Endothelial cell of umbilical vein (primary cell): ENCODE results near the gene FAM167B. TPM values are rescaled to one million over a fixed set of nuclear protein-coding genes. Genes with fewer than 3 reads are reported as not detected.

Experiments used
- BruUV-seq: library from RNA; stranded (reverse); fragments of 400-500 nt; replicated peaks from 2 replicates; lab custom pipeline; 2021; lab: Mats Ljungman, UMichigan
- CTCF ChIA-PET: fragments of 300-600, 350-600 bp; sonication (Branson Sonifier 250); formaldehyde crosslinking; loops from one replicate; lab custom pipeline; 2021; ENCODE audit warnings: antibody characterized with exemption, inconsistent platforms; lab: Charles Lee
- POLR2A ChIA-PET: fragments of 300-600, 350-600 bp; sonication (Branson Sonifier 250); formaldehyde crosslinking; loops from one replicate; lab custom pipeline; 2021; ENCODE audit warnings: antibody characterized with exemption, inconsistent platforms; lab: Charles Lee
- DNase-seq: peaks from one replicate; pipeline ENCODE4 v3.0.0-alpha.2; 2011; ENCODE audit warnings: low read depth, low spot score
- FAIRE-seq: peaks from 2 replicates; lab custom pipeline; 2011; peaks lifted over from hg19 to GRCh38; lab: Jason Lieb, UNC
- H2AFZ ChIP-seq: 2 replicates; pipeline ENCODE4 v1.6.0; 2012; ENCODE audit warnings: low read depth, low read length, control low read depth, inconsistent platforms
- H3K27ac ChIP-seq: 2 replicates; pipeline ENCODE4 v1.5.1; 2011; ENCODE audit warnings: low read depth, mild to moderate bottlenecking, control low read depth, low read length, moderate library complexity; ENCODE audit not compliant: insufficient read depth
- H3K27me3 ChIP-seq, 2 experiments: 2 replicates each; pipeline versions ENCODE4 v1.6.0 to v1.6.1; 2011; ENCODE audit warnings: low read length in 2 of 2, mixed read lengths in 1 of 2; ENCODE audit not compliant: control insufficient read depth in 2 of 2, insufficient read depth in 2 of 2
- H3K36me3 ChIP-seq, 2 experiments: 2 replicates in 1 of 2; 3 replicates in 1 of 2; pipeline ENCODE4 v1.5.1; 2011; ENCODE audit warnings: low read length in 2 of 2, mild to moderate bottlenecking in 1 of 2, moderate library complexity in 1 of 2; ENCODE audit not compliant: control insufficient read depth in 2 of 2, insufficient read depth in 2 of 2; ENCODE audit errors: extremely low read depth in 1 of 2
- H3K4me1 ChIP-seq: 3 replicates; pipeline ENCODE4 v1.5.1; 2011; ENCODE audit warnings: mild to moderate bottlenecking, low read length; ENCODE audit not compliant: control insufficient read depth, insufficient read depth; ENCODE audit errors: extremely low read depth
- H3K4me2 ChIP-seq: 2 replicates; pipeline ENCODE4 v1.6.1; 2011; ENCODE audit warnings: low read length, control low read depth, mixed read lengths; ENCODE audit not compliant: insufficient read depth
- H3K4me3 ChIP-seq, 3 experiments: fragments of 200-600 bp in 1 of 3; sonication (generic), shearing (Covaris generic) in 1 of 3; replicated peaks in 1 of 3; 2 replicates each; pipeline ENCODE4 v1.5.1; 2011 to 2016; ENCODE audit warnings: control low read depth in 3 of 3, low read length in 3 of 3, mild to moderate bottlenecking in 2 of 3, inconsistent platforms in 1 of 3, low read depth in 1 of 3, moderate library complexity in 1 of 3; ENCODE audit not compliant: insufficient read depth in 1 of 3
- H3K79me2 ChIP-seq: 2 replicates; pipeline ENCODE4 v1.6.0; 2012; ENCODE audit warnings: low read length, inconsistent platforms; ENCODE audit not compliant: control insufficient read depth, insufficient read depth
- H3K9ac ChIP-seq: replicated peaks from 2 replicates; pipeline ENCODE3; 2011; ENCODE audit warnings: low read length, control low read depth; ENCODE audit not compliant: insufficient read depth; ENCODE audit errors: extremely low read depth
- H3K9me1 ChIP-seq: replicated peaks from 3 replicates; pipeline ENCODE4 v1.6.0; 2011; ENCODE audit warnings: mild to moderate bottlenecking, low read length; ENCODE audit not compliant: control insufficient read depth, insufficient read depth; ENCODE audit errors: extremely low read depth
- H3K9me3 ChIP-seq: replicated peaks from 2 replicates; pipeline ENCODE4 v1.5.1; 2012; ENCODE audit warnings: low read length, inconsistent platforms; ENCODE audit not compliant: control insufficient read depth, insufficient read depth
- H4K20me1 ChIP-seq: replicated peaks from 2 replicates; pipeline ENCODE3; 2011; ENCODE audit warnings: mild to moderate bottlenecking, low read length; ENCODE audit not compliant: control insufficient read depth, insufficient read depth; ENCODE audit errors: extremely low read depth
- CTCF ChIP-seq, 2 donors: IDR thresholded peaks; 1 replicate in 1 of 2; 2 replicates in 1 of 2; pipeline ENCODE4 v1.5.1; 2011; ENCODE audit warnings: low read length in 2 of 2, mild to moderate bottlenecking in 2 of 2, moderate library complexity in 2 of 2, control low read depth in 1 of 2, inconsistent platforms in 1 of 2, low read depth in 1 of 2; ENCODE audit not compliant: insufficient read depth in 1 of 2; ENCODE audit errors: extremely low read depth in 1 of 2
- EZH2 ChIP-seq: IDR thresholded peaks from 2 replicates; pipeline ENCODE4 v1.6.1; 2012; ENCODE audit warnings: borderline replicate concordance, low read depth, mild to moderate bottlenecking, moderate library complexity, low read length, inconsistent platforms; ENCODE audit not compliant: severe bottlenecking
- FOS ChIP-seq: IDR thresholded peaks from 2 replicates; pipeline ENCODE4 v1.6.1; 2011; ENCODE audit warnings: mild to moderate bottlenecking, low read length, moderate library complexity, borderline replicate concordance; ENCODE audit not compliant: insufficient read depth
- GATA2 ChIP-seq: IDR thresholded peaks from 2 replicates; pipeline ENCODE4 v1.7.0; 2011; ENCODE audit warnings: low read depth, mild to moderate bottlenecking, moderate library complexity, mixed read lengths, low read length; ENCODE audit not compliant: insufficient read length, insufficient read depth
- JUN ChIP-seq: IDR thresholded peaks from 2 replicates; pipeline ENCODE4 v1.6.1; 2011; ENCODE audit warnings: borderline replicate concordance, low read depth; ENCODE audit not compliant: insufficient read length, insufficient read depth
- MAX ChIP-seq: IDR thresholded peaks from 2 replicates; pipeline ENCODE4 v1.6.1; 2011; ENCODE audit not compliant: insufficient read depth, insufficient read length
- MYC ChIP-seq: IDR thresholded peaks from one replicate; pipeline ENCODE4 v1.6.1; 2011; ENCODE audit warnings: mild to moderate bottlenecking, low read depth, low read length
- POLR2A ChIP-seq: IDR thresholded peaks from 2 replicates; pipeline ENCODE4 v1.6.1; 2012; ENCODE audit warnings: low read depth, mild to moderate bottlenecking, control low read depth, low read length
- POLR2AphosphoS5 ChIP-seq: IDR thresholded peaks from 2 replicates; pipeline ENCODE4 v1.6.1; 2012; ENCODE audit warnings: low read depth, mild to moderate bottlenecking, control low read depth, low read length, moderate library complexity; ENCODE audit not compliant: insufficient read depth
- dilution Hi-C: fragments of 300-500 bp; cut with MboI; formaldehyde crosslinking; loops from one replicate; pipeline ENCODE4 v1.15.0; 2019; ENCODE audit warnings: low sequenced_read_pairs; ENCODE audit not compliant: extremely low pct_ligation_motif_present
- intact Hi-C: fragments of 100-400 bp; cut with micrococcal nuclease; formaldehyde crosslinking; loops from one replicate; pipeline ENCODE4 v1.10.0; 2022
- polyA plus RNA-seq, 4 experiments: library from polyadenylated mRNA; depleted of rRNA in 3 of 4; stranded (reverse) in 3 of 4; unstranded in 1 of 4; fragments of >200 nt; gene quantifications; 2 replicates each; pipeline versions ENCODE4 v1.2.1 to v1.2.3, GENCODE V29; 2011 to 2012; ENCODE audit warnings: missing spikeins in 1 of 4
- total RNA-seq: library from RNA; stranded (reverse); gene quantifications from 2 replicates; pipeline ENCODE4 v1.2.3, GENCODE V29; 2021

Gene FAM167B
- total and polyA plus RNA-seq, 2 donors (not counting 3 experiments of a cell fraction or from before 2014, with no cell fraction given), result 2.1 to 5.6 TPM

- Histone ChIP-seq H3K4me3 (no peak overlapping the region), H3K36me3 (no peaks in the 10 kb centered on the region), H3K79me2 (no peaks in the 10 kb centered on the region), H3K9me3 (no peaks in the 10 kb centered on the region), H4K20me1 (no peaks in the 10 kb centered on the region), H2AFZ (no peak overlapping the region), H3K9me1 (no peaks in the 10 kb centered on the region), H3K27me3 (no peaks in the 10 kb centered on the region), H3K4me1 (peaks cover 5% of the 10 kb centered on the region), H3K4me2 (no peak overlapping the region), H3K9ac (no peak overlapping the region), H3K27ac (no peak overlapping the region)
- DNase-seq, result no peak
- POLR2A ChIA-PET, result no interaction called here
- FAIRE-seq, result no peak
- no peak for TF ChIP-seq FOS
- intact Hi-C loops, result no loop called here
- dilution Hi-C loops, result no loop called here
- CTCF ChIA-PET, result no interaction called here
- no TSS peak for BruUV-seq
Observed at GRCh38 chr1:32263744-32264143, 16.7 kb downstream of the FAM167B start.

- Histone ChIP-seq H3K27ac (no peak overlapping the region), H3K4me2 (no peak overlapping the region), H3K36me3 (no peaks in the 10 kb centered on the region), H3K9me3 (no peaks in the 10 kb centered on the region), H2AFZ (no peak overlapping the region), H4K20me1 (no peaks in the 10 kb centered on the region), H3K27me3 (no peaks in the 10 kb centered on the region), H3K79me2 (no peaks in the 10 kb centered on the region), H3K9ac (no peak overlapping the region), H3K9me1 (no peaks in the 10 kb centered on the region), H3K4me3 (no peak overlapping the region), H3K4me1 (peaks cover 5% of the 10 kb centered on the region)
- TF ChIP-seq MAX (no peak), EZH2 (no peak), MYC (no peak), POLR2A (no peak), POLR2AphosphoS5 (no peak), GATA2 (no peak), FOS (no peak), CTCF (IDR thresholded peaks at IDR 0.05; ENCODE audit: extremely low read depth in 1 of 2, insufficient read depth in 1 of 2, low read depth in 1 of 2, low read length in 2 of 2) (no peak), JUN (no peak)
- ChIA-PET CTCF (interaction anchor here (0.6 to 3.5 kb wide), 3 partner anchors 10 to 26 kb away, joined by 3 to 26 read pairs (median 3); partner anchors contain the start of genes FAM167B and HDAC1), POLR2A (interaction anchor here (1.3 kb wide), 1 partner anchor 16 kb away, joined by 18 read pairs; no protein-coding TSS in a partner anchor)
- FAIRE-seq (peak; percentile 52), DNase-seq (no peak)
- dilution Hi-C loops (no loop called here), intact Hi-C loops (no loop called here)
- BruUV-seq, result no TSS peak
Observed at GRCh38 chr1:32265846-32266245, 18.8 kb downstream of the FAM167B start.
